ENCODE results near the gene FAM110C. TPM values are rescaled to one million over a fixed set of nuclear protein-coding genes. Genes with fewer than 3 reads are reported as not detected.
A peak's percentile ranks its signal among the peaks of the same experiment; 100 is the strongest.

FAM110C gene
- total and polyA plus RNA-seq, 2 of the 8 experiments (the other 6 are each of a cell fraction or from before 2014, with no cell fraction given), result 4.8 to 13.2 TPM

GRCh38 chr2:85761-86160 lies 39.5 kb upstream of the FAM110C start:
- no peak overlapping the region for H2BK5ac ChIP-seq (ENCODE audit: low read depth, low read length)
- H4K20me1 ChIP-seq (replicated peaks in 1 of 2; ENCODE audit: control insufficient read depth in 1 of 2, insufficient read depth in 2 of 2, low read length in 2 of 2), result no peaks in the 10 kb centered on the region
- no peak overlapping the region for H4K5ac ChIP-seq (ENCODE audit: insufficient read length, low read depth, low read length)
- H3K9ac ChIP-seq (replicated peaks in 1 of 4; ENCODE audit: extremely low read depth in 1 of 4, low read depth in 3 of 4, low read length in 3 of 4), result no peak overlapping the region
- H2BK12ac ChIP-seq (ENCODE audit: low read depth, low read length), result no peak overlapping the region
- POLR2A ChIA-PET (ENCODE audit: partially characterized antibody), result no interaction called here
- no peaks in the 10 kb centered on the region for H3K27me3 ChIP-seq (replicated peaks in 1 of 4; ENCODE audit: control insufficient read depth in 3 of 4, extremely low read depth in 1 of 4, insufficient read depth in 3 of 4, low read length in 3 of 4)
- no peak overlapping the region for H3K14ac ChIP-seq (ENCODE audit: insufficient read length)
- H3K23me2 ChIP-seq (ENCODE audit: low read depth, low read length), result no peaks in the 10 kb centered on the region
- H3K23ac ChIP-seq (ENCODE audit: insufficient read length), result no peak overlapping the region
- H3K4me3 ChIP-seq (ENCODE audit: extremely low read depth in 1 of 4, insufficient read depth in 2 of 4, low read depth in 3 of 4, low read length in 4 of 4), result no peak overlapping the region
- H3K79me1 ChIP-seq (ENCODE audit: low read depth, low read length), result no peaks in the 10 kb centered on the region
- H4K8ac ChIP-seq (ENCODE audit: extremely low read depth, insufficient read depth, low read length), result no peak overlapping the region
- no peak overlapping the region for H4K91ac ChIP-seq (replicated peaks; ENCODE audit: insufficient read length, low read length)
- H2AK5ac ChIP-seq (ENCODE audit: low read depth, low read length), result no peak overlapping the region
- H3K36me3 ChIP-seq (ENCODE audit: control insufficient read depth in 2 of 4, insufficient read depth in 4 of 4, low read length in 3 of 4), result no peaks in the 10 kb centered on the region
- H3K4me1 ChIP-seq (replicated peaks in 1 of 4; ENCODE audit: control insufficient read depth in 3 of 4, insufficient read depth in 4 of 4, low read length in 3 of 4), result peaks cover 0 to 6% (median 2%) of the 10 kb centered on the region in 4 experiments; a peak in 5 of 7 replicates
- WGBS, 2 experiments (ENCODE audit: extremely low coverage in 1 of 2, insufficient coverage in 1 of 2, insufficient read length in 1 of 2, insufficient replicate concordance in 2 of 2, low coverage in 1 of 2, low lambda C conversion rate in 2 of 2, missing lambda C conversion rate in 1 of 2), result 79% methylated on average over 4 of the region's 4 CpGs; no CpG with 5 or more reads in 1 of the 2 experiments
- H3K18ac ChIP-seq (ENCODE audit: extremely low read depth, low read length), result no peak overlapping the region
- H3K79me2 ChIP-seq (ENCODE audit: control insufficient read depth in 1 of 2, insufficient read depth in 2 of 2, low read length in 2 of 2), result no peaks in the 10 kb centered on the region
- no peak overlapping the region for H2BK120ac ChIP-seq (replicated peaks; ENCODE audit: low read depth, low read length)
- H3K27ac ChIP-seq (ENCODE audit: low read depth, low read length), result no peak overlapping the region
- H2AFZ ChIP-seq (ENCODE audit: low read length), result 0 out of 2 replicates have a peak overlapping the region, but pooled peaks have one; percentile 9
- no peak for FAIRE-seq
- no peak overlapping the region for H2BK20ac ChIP-seq (ENCODE audit: low read length)
- no peak for DNase-seq (ENCODE audit: low read depth in 1 of 2, low spot score in 2 of 2)
- CTCF ChIA-PET (ENCODE audit: partially characterized antibody), result interaction anchor here (1.3 to 1.4 kb wide), 2 partner anchors 8 to 124 kb away, joined by 3 to 4 read pairs; no protein-coding TSS in a partner anchor
- no peak overlapping the region for H3K56ac ChIP-seq (replicated peaks; ENCODE audit: insufficient read length, low read depth, low read length)
- no peak overlapping the region for H2BK15ac ChIP-seq (ENCODE audit: low read length)
- H3K4me2 ChIP-seq (ENCODE audit: insufficient read depth in 1 of 2, low read depth in 2 of 2, low read length in 2 of 2), result no peak overlapping the region
- no peaks in the 10 kb centered on the region; a peak in 1 of 4 replicates for H3K9me3 ChIP-seq (ENCODE audit: insufficient read depth in 2 of 2, low read depth in 1 of 2, low read length in 1 of 2)
- TF ChIP-seq HDAC6 (IDR thresholded peaks at IDR 0.05; ENCODE audit: low read depth, low read length) (no peak), TAF7 (optimal IDR thresholded peaks at IDR 0.05; ENCODE audit: borderline replicate concordance, low read depth, low read length) (no peak), CEBPB (IDR thresholded peaks at IDR 0.05; ENCODE audit: low read depth, low read length) (no peak), TEAD4 (IDR thresholded peaks at IDR 0.05; ENCODE audit: low read depth, low read length) (no peak), TBP (IDR thresholded peaks at IDR 0.05; ENCODE audit: low read depth, low read length) (no peak), SUZ12 (IDR thresholded peaks at IDR 0.05; ENCODE audit: low read length) (no peak)
- H3K4ac ChIP-seq (replicated peaks; ENCODE audit: insufficient read length, low read depth, low read length), result no peak overlapping the region
